K562 (cell line): ENCODE measurements around the gene P4HTM. TPM values are rescaled to one million over a fixed set of nuclear protein-coding genes. Genes with fewer than 3 reads are reported as not detected.

Experiments
- HDAC2 ChIP-seq: fragments of 450-650 bp; IDR thresholded peaks from 2 replicates; pipeline ENCODE4 v1.6.1; 2016; ENCODE audit warnings: mild to moderate bottlenecking
- MCM2 ChIP-seq: fragments of 450-650 bp; IDR thresholded peaks from 2 replicates; pipeline ENCODE4 v1.6.1; 2017; ENCODE audit warnings: low read depth, mild to moderate bottlenecking
- NBN ChIP-seq: fragments of 450-650 bp; IDR thresholded peaks from 2 replicates; pipeline ENCODE4 v1.6.1; 2016; ENCODE audit warnings: low read depth, mild to moderate bottlenecking
- NCOA2 ChIP-seq, 2 experiments: fragments of 450-650 bp; IDR thresholded peaks; 2 replicates each; pipeline ENCODE4 v1.6.1; 2018; ENCODE audit warnings: mild to moderate bottlenecking in 2 of 2, moderate library complexity in 1 of 2; ENCODE audit not compliant: partially characterized antibody in 2 of 2
- NKRF ChIP-seq: fragments of 450-650 bp; IDR thresholded peaks from 2 replicates; pipeline ENCODE4 v1.6.1; 2016; ENCODE audit warnings: borderline replicate concordance
- POLR2H ChIP-seq: IDR thresholded peaks from 2 replicates; pipeline ENCODE4 v1.6.1; 2016; ENCODE audit warnings: missing genetic modification characterization, low read depth, mild to moderate bottlenecking, control low read depth, missing compliant biosample characterization, moderate library complexity
- RBM34 ChIP-seq: fragments of 200-400 bp; formaldehyde crosslinking; IDR thresholded peaks from 2 replicates; pipeline ENCODE4 v1.6.1; 2018; ENCODE audit warnings: low read length, borderline replicate concordance; ENCODE audit not compliant: insufficient read depth
- RUNX1 ChIP-seq: sonication (generic); IDR thresholded peaks from 2 replicates; pipeline ENCODE4 v1.6.1; 2016; ENCODE audit warnings: antibody characterized with exemption, low read depth
- SMARCA5 ChIP-seq: fragments of 450-650 bp; IDR thresholded peaks from 2 replicates; pipeline ENCODE4 v1.6.1; 2016
- polyA plus RNA-seq, 8 experiments: library from polyadenylated mRNA; depleted of rRNA in 4 of 8; stranded (reverse) in 5 of 8; unstranded in 3 of 8; fragments of >200 nt; fragmentation: Nextera tagmentation in 2 of 8; fragmentation: Illumina TruSeq in 1 of 8; extraction: Ambion mirVana in 2 of 8; extraction: Trizol in 1 of 8; gene quantifications; 2 replicates each; pipeline versions ENCODE4 v1.2.1 to v1.2.3, GENCODE V29; 2011 to 2014; ENCODE audit warnings: inconsistent platforms in 1 of 8, missing spikeins in 1 of 8
- total RNA-seq, 7 experiments: library from RNA; depleted of rRNA in 6 of 7; stranded (reverse); fragments of >200 nt in 6 of 7; fragmentation: Illumina TruSeq in 2 of 7; extraction: Trizol in 2 of 7; gene quantifications; 2 replicates each; pipeline versions ENCODE4 v1.2.1 to v1.2.3, GENCODE V29; 2011 to 2021; ENCODE audit warnings: low replicate concordance in 1 of 7
- TF ChIP-seq, protein P1 (sequence below): fragments of 250-450 bp; sonication (Bioruptor Pico); IDR thresholded peaks from 2 replicates; pipeline ENCODE4 v1.8.0; 2021; ENCODE audit warnings: moderate library complexity, mild to moderate bottlenecking, inconsistent platforms
- TF ChIP-seq, protein P2 (sequence below), 2 experiments: fragments of 450-650 bp; conservative IDR thresholded peaks; 2 replicates each; pipeline ENCODE4 v1.6.1; 2017; ENCODE audit warnings: mild to moderate bottlenecking in 2 of 2, moderate library complexity in 2 of 2
- TF ChIP-seq, protein P3 (sequence below): sonication (generic); formaldehyde crosslinking; IDR thresholded peaks from 2 replicates; pipeline ENCODE4 v1.8.1; 2022; ENCODE audit warnings: missing genetic modification reagents
- TF ChIP-seq, protein P4 (sequence below), 3 experiments: IDR thresholded peaks in 2 of 3; conservative IDR thresholded peaks in 1 of 3; 2 replicates each; pipeline ENCODE4 v1.5.1; 2011 to 2012; ENCODE audit warnings: low read length in 3 of 3, mild to moderate bottlenecking in 3 of 3, control low read depth in 2 of 3, improper control_type of control experiment in 1 of 3, inconsistent platforms in 1 of 3, low read depth in 1 of 3, mixed read lengths in 1 of 3, moderate library complexity in 1 of 3; ENCODE audit not compliant: insufficient read depth in 2 of 3

The P4HTM gene
- total and polyA plus RNA-seq, 9 of the 15 experiments (the other 6 are each of a cell fraction or from before 2014, with no cell fraction given) = 0.09 to 0.66 (median 0.25) TPM; not detected in 2

- no peak for TF ChIP-seq NKRF
- TF ChIP-seq SMARCA5 = no peak
- TF ChIP-seq, protein P1, sequence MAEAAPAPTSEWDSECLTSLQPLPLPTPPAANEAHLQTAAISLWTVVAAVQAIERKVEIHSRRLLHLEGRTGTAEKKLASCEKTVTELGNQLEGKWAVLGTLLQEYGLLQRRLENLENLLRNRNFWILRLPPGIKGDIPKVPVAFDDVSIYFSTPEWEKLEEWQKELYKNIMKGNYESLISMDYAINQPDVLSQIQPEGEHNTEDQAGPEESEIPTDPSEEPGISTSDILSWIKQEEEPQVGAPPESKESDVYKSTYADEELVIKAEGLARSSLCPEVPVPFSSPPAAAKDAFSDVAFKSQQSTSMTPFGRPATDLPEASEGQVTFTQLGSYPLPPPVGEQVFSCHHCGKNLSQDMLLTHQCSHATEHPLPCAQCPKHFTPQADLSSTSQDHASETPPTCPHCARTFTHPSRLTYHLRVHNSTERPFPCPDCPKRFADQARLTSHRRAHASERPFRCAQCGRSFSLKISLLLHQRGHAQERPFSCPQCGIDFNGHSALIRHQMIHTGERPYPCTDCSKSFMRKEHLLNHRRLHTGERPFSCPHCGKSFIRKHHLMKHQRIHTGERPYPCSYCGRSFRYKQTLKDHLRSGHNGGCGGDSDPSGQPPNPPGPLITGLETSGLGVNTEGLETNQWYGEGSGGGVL (CRISPR knock-in tag) = no peak
- no peak for TF ChIP-seq HDAC2
- TF ChIP-seq, protein P2, sequence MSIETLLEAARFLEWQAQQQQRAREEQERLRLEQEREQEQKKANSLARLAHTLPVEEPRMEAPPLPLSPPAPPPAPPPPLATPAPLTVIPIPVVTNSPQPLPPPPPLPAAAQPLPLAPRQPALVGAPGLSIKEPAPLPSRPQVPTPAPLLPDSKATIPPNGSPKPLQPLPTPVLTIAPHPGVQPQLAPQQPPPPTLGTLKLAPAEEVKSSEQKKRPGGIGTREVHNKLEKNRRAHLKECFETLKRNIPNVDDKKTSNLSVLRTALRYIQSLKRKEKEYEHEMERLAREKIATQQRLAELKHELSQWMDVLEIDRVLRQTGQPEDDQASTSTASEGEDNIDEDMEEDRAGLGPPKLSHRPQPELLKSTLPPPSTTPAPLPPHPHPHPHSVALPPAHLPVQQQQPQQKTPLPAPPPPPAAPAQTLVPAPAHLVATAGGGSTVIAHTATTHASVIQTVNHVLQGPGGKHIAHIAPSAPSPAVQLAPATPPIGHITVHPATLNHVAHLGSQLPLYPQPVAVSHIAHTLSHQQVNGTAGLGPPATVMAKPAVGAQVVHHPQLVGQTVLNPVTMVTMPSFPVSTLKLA (conservative IDR thresholded peaks at IDR 0.05) = no peak
- TF ChIP-seq RUNX1 = no peak
- TF ChIP-seq, protein P3, sequence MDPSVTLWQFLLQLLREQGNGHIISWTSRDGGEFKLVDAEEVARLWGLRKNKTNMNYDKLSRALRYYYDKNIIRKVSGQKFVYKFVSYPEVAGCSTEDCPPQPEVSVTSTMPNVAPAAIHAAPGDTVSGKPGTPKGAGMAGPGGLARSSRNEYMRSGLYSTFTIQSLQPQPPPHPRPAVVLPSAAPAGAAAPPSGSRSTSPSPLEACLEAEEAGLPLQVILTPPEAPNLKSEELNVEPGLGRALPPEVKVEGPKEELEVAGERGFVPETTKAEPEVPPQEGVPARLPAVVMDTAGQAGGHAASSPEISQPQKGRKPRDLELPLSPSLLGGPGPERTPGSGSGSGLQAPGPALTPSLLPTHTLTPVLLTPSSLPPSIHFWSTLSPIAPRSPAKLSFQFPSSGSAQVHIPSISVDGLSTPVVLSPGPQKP (CRISPR knock-in tag) = no peak
- no peak for TF ChIP-seq MCM2
- TF ChIP-seq NBN = no peak
- no peak for TF ChIP-seq POLR2H (tag)
- TF ChIP-seq NCOA2 (IDR thresholded peaks at IDR 0.05; ENCODE audit: partially characterized antibody in 2 of 2) = no peak
- TF ChIP-seq, protein P4, sequence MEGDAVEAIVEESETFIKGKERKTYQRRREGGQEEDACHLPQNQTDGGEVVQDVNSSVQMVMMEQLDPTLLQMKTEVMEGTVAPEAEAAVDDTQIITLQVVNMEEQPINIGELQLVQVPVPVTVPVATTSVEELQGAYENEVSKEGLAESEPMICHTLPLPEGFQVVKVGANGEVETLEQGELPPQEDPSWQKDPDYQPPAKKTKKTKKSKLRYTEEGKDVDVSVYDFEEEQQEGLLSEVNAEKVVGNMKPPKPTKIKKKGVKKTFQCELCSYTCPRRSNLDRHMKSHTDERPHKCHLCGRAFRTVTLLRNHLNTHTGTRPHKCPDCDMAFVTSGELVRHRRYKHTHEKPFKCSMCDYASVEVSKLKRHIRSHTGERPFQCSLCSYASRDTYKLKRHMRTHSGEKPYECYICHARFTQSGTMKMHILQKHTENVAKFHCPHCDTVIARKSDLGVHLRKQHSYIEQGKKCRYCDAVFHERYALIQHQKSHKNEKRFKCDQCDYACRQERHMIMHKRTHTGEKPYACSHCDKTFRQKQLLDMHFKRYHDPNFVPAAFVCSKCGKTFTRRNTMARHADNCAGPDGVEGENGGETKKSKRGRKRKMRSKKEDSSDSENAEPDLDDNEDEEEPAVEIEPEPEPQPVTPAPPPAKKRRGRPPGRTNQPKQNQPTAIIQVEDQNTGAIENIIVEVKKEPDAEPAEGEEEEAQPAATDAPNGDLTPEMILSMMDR (IDR thresholded peaks at IDR 0.05 in 2 of 3, conservative IDR thresholded peaks at IDR 0.05 in 1 of 3; ENCODE audit: insufficient read depth in 2 of 3, low read depth in 1 of 3, low read length in 3 of 3) = peak; percentile 61 to 71 (median 71)
- no peak for TF ChIP-seq RBM34
Observed at GRCh38 chr3:49013738-49014660, 24.0 kb downstream of the P4HTM start (continued).
